ENCODE measurements around the gene GLI3.

GLI3 gene

GRCh38 chr7:42227541-42227935 lies 9.5 kb downstream of the GLI3 start:
- H3K4me3 ChIP-seq (ENCODE audit: insufficient read depth, low read depth, low read length, poor library complexity, severe bottlenecking): no peak overlapping the region
- DNase-seq: no peak
- H3K27ac ChIP-seq (ENCODE audit: insufficient read depth, low read length, poor library complexity, severe bottlenecking): no peak overlapping the region
- no peaks in the 10 kb centered on the region for H3K36me3 ChIP-seq (ENCODE audit: control insufficient read depth, insufficient read depth, low read length)
- H3K27me3 ChIP-seq (replicated peaks; ENCODE audit: control insufficient read depth, insufficient read depth, low read length, poor library complexity, severe bottlenecking): no peaks in the 10 kb centered on the region
- H3K9me3 ChIP-seq (ENCODE audit: control insufficient read depth, low read length): no peaks in the 10 kb centered on the region
- no peaks in the 10 kb centered on the region for H3K4me1 ChIP-seq (ENCODE audit: control insufficient read depth, insufficient read depth, low read length, poor library complexity, severe bottlenecking)

DNA sequence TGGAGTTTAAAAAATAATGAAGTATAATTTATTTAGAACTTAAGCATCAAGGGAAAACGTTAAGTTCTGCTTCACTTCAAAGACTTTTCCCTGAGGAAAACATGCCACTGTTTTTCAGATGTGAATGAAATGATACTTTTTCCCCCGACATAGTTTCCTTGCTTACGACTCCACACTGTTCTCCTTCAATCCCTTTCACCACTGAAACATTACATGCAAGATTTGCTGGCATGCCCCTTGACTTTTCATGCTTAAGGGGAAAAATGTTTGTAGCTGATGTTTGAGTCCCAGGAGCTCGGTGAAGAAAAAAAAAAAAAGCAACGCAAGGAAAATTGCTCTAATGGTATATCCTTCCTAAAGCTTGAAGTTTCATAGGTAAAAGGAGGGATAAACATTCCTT lies 10.0 kb downstream of the GLI3 start:
- Histone ChIP-seq H3K9me3 (ENCODE audit: control insufficient read depth, low read length) (no peaks in the 10 kb centered on the region), H3K4me3 (ENCODE audit: insufficient read depth, low read depth, low read length, poor library complexity, severe bottlenecking) (no peak overlapping the region), H3K27me3 (replicated peaks; ENCODE audit: control insufficient read depth, insufficient read depth, low read length, poor library complexity, severe bottlenecking) (no peaks in the 10 kb centered on the region), H3K27ac (ENCODE audit: insufficient read depth, low read length, poor library complexity, severe bottlenecking) (no peak overlapping the region), H3K4me1 (ENCODE audit: control insufficient read depth, insufficient read depth, low read length, poor library complexity, severe bottlenecking) (no peaks in the 10 kb centered on the region), H3K36me3 (ENCODE audit: control insufficient read depth, insufficient read depth, low read length) (no peaks in the 10 kb centered on the region)
- DNase-seq: no peak

DNA sequence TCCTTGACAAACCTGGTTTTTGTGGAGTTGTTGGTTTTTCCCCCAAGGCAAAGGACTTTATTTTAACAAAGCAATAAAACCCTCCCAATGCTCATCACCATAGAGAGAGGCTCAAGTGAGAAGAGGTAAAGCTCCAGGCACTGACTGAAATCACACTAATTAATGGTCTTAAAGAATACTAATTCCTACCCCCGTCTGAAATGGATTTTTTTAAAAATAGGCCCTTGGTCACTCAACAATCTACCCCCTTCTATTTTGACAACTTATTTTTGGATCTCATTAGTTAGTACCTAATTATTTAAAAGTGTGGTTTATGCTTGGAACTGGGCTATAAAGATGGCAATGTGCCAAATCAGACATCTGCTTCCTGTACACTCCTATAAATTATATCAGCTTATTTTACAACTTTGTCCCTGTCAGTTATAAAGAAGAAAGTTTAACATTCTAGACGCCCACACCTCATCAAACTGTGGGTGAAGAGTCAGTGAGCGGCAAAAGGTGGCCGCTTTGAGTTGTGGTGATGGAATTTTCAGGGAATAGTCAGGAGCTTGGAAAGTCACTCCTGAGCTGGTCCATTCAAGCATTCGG lies 10.6 kb downstream of the GLI3 start:
- Histone ChIP-seq H3K27me3 (replicated peaks; ENCODE audit: control insufficient read depth, insufficient read depth, low read length, poor library complexity, severe bottlenecking) (no peaks in the 10 kb centered on the region), H3K4me1 (ENCODE audit: control insufficient read depth, insufficient read depth, low read length, poor library complexity, severe bottlenecking) (no peaks in the 10 kb centered on the region)
- DNase-seq: no peak

GRCh38 chr7:42224391-42225003 lies 12.5 kb downstream of the GLI3 start:
- Histone ChIP-seq H3K27ac (ENCODE audit: insufficient read depth, low read length, poor library complexity, severe bottlenecking) (no peak overlapping the region), H3K36me3 (ENCODE audit: control insufficient read depth, insufficient read depth, low read length) (no peaks in the 10 kb centered on the region), H3K4me3 (ENCODE audit: insufficient read depth, low read depth, low read length, poor library complexity, severe bottlenecking) (no peak overlapping the region), H3K9me3 (ENCODE audit: control insufficient read depth, low read length) (no peaks in the 10 kb centered on the region), H3K27me3 (replicated peaks; ENCODE audit: control insufficient read depth, insufficient read depth, low read length, poor library complexity, severe bottlenecking) (no peaks in the 10 kb centered on the region), H3K4me1 (ENCODE audit: control insufficient read depth, insufficient read depth, low read length, poor library complexity, severe bottlenecking) (no peaks in the 10 kb centered on the region)
- DNase-seq: no peak

More for the DNA sequence above, 10.6 kb downstream of the GLI3 start:
- H3K9me3 ChIP-seq (ENCODE audit: control insufficient read depth, low read length): no peaks in the 10 kb centered on the region
- no peak overlapping the region for H3K27ac ChIP-seq (ENCODE audit: insufficient read depth, low read length, poor library complexity, severe bottlenecking)
- no peak overlapping the region for H3K4me3 ChIP-seq (ENCODE audit: insufficient read depth, low read depth, low read length, poor library complexity, severe bottlenecking)
- no peaks in the 10 kb centered on the region for H3K36me3 ChIP-seq (ENCODE audit: control insufficient read depth, insufficient read depth, low read length)

DNA sequence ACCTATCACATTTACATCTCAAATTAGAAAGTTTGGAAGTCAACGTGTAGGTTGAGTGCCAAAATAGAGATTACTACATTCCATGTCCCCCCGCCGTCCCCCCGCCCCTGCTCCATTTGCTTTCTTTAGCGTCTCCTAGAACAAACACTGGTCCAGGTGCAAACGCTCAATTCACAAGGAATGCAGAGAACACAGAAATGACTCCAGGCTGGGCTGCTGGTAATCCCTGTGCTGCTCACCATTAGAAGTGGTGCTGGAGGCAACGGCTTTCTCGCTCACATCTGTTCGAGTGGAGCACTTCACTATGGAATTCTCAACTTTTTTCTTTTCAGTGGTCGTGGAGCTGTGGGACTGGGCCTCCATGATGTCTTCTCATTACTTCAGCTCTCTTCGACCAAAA lies 14.1 kb downstream of the GLI3 start:
- H3K27me3 ChIP-seq (replicated peaks; ENCODE audit: control insufficient read depth, insufficient read depth, low read length, poor library complexity, severe bottlenecking): no peaks in the 10 kb centered on the region
- no peak for DNase-seq
- no peak overlapping the region for H3K4me3 ChIP-seq (ENCODE audit: insufficient read depth, low read depth, low read length, poor library complexity, severe bottlenecking)
- no peak overlapping the region for H3K27ac ChIP-seq (ENCODE audit: insufficient read depth, low read length, poor library complexity, severe bottlenecking)
- no peaks in the 10 kb centered on the region for H3K4me1 ChIP-seq (ENCODE audit: control insufficient read depth, insufficient read depth, low read length, poor library complexity, severe bottlenecking)
- H3K9me3 ChIP-seq (ENCODE audit: control insufficient read depth, low read length): no peaks in the 10 kb centered on the region
- H3K36me3 ChIP-seq (ENCODE audit: control insufficient read depth, insufficient read depth, low read length): no peaks in the 10 kb centered on the region

DNA sequence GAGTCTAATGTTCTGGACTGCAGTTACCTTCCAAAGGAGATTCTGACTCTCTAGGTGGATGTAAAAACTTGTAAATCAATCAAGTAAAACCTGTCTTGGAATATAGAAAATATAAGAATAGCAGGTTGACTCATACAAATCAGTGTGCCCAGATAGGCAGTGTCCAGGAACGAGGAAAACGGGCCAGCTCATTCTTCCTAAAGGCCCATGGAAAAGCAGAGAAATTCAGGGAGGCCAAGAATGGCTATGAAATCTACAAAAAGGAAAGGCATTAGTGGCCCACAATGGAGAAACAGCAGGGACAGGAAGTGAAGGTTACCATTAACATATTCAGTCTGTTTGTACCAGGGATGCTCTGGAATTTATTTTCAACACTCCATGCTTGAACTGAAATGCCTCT lies 14.9 kb downstream of the GLI3 start:
- Histone ChIP-seq H3K27ac (ENCODE audit: insufficient read depth, low read length, poor library complexity, severe bottlenecking) (no peak overlapping the region), H3K4me1 (ENCODE audit: control insufficient read depth, insufficient read depth, low read length, poor library complexity, severe bottlenecking) (no peaks in the 10 kb centered on the region)
- no peak for DNase-seq

DNA sequence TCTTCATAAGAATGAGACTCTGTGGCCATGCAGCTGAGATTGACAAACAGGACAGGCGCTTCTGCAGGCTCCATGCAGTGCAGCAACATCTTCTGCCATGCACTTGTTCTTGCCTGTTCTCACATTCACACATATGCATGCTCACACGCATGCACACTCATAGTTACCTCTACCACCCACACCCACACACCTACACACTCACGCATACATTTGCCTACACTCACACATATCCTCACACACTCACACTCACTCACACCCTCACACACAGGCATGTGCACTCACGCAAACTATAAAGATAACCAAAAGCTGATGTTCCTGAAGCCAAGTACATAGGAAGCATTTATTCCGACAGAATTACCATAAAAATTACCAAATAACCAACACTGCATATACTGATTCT lies 15.7 kb downstream of the GLI3 start:
- H3K36me3 ChIP-seq (ENCODE audit: control insufficient read depth, insufficient read depth, low read length): no peaks in the 10 kb centered on the region
- H3K9me3 ChIP-seq (ENCODE audit: control insufficient read depth, low read length): no peaks in the 10 kb centered on the region
- DNase-seq: no peak
- no peaks in the 10 kb centered on the region for H3K27me3 ChIP-seq (replicated peaks; ENCODE audit: control insufficient read depth, insufficient read depth, low read length, poor library complexity, severe bottlenecking)
- no peak overlapping the region for H3K27ac ChIP-seq (ENCODE audit: insufficient read depth, low read length, poor library complexity, severe bottlenecking)
- H3K4me3 ChIP-seq (ENCODE audit: insufficient read depth, low read depth, low read length, poor library complexity, severe bottlenecking): no peak overlapping the region
- no peaks in the 10 kb centered on the region for H3K4me1 ChIP-seq (ENCODE audit: control insufficient read depth, insufficient read depth, low read length, poor library complexity, severe bottlenecking)

More for the DNA sequence above, 14.9 kb downstream of the GLI3 start:
- H3K27me3 ChIP-seq (replicated peaks; ENCODE audit: control insufficient read depth, insufficient read depth, low read length, poor library complexity, severe bottlenecking): no peaks in the 10 kb centered on the region
- H3K4me3 ChIP-seq (ENCODE audit: insufficient read depth, low read depth, low read length, poor library complexity, severe bottlenecking): no peak overlapping the region
- H3K9me3 ChIP-seq (ENCODE audit: control insufficient read depth, low read length): no peaks in the 10 kb centered on the region
- no peaks in the 10 kb centered on the region for H3K36me3 ChIP-seq (ENCODE audit: control insufficient read depth, insufficient read depth, low read length)

DNA sequence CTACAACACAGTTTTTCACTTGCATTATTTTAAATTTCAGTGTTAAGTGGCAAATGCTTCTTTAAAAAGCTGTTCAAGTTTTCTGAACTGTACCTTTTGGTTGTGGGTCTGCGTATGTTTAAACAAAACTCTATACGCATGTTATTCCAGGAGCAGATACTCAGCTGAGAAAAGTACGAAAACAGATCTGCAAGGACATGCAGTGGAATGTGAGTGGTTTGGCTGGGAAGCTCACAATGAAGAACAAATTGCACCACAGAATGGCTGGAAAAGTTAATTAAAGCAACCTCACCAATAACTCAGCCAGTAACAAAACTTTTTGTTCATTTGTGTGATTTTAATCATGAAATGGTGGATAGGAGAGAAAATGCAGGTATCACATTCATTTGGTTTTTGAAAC lies 17.6 kb downstream of the GLI3 start:
- no peak for DNase-seq
- Histone ChIP-seq H3K4me1 (ENCODE audit: control insufficient read depth, insufficient read depth, low read length, poor library complexity, severe bottlenecking) (no peaks in the 10 kb centered on the region), H3K4me3 (ENCODE audit: insufficient read depth, low read depth, low read length, poor library complexity, severe bottlenecking) (no peak overlapping the region), H3K36me3 (ENCODE audit: control insufficient read depth, insufficient read depth, low read length) (no peaks in the 10 kb centered on the region), H3K9me3 (ENCODE audit: control insufficient read depth, low read length) (no peaks in the 10 kb centered on the region), H3K27ac (ENCODE audit: insufficient read depth, low read length, poor library complexity, severe bottlenecking) (no peak overlapping the region), H3K27me3 (replicated peaks; ENCODE audit: control insufficient read depth, insufficient read depth, low read length, poor library complexity, severe bottlenecking) (no peaks in the 10 kb centered on the region)

- Histone ChIP-seq H3K4me1 (ENCODE audit: control insufficient read depth, insufficient read depth, low read length, poor library complexity, severe bottlenecking) (no peaks in the 10 kb centered on the region), H3K4me3 (ENCODE audit: insufficient read depth, low read depth, low read length, poor library complexity, severe bottlenecking) (no peak overlapping the region), H3K36me3 (ENCODE audit: control insufficient read depth, insufficient read depth, low read length) (no peaks in the 10 kb centered on the region), H3K27me3 (replicated peaks; ENCODE audit: control insufficient read depth, insufficient read depth, low read length, poor library complexity, severe bottlenecking) (no peaks in the 10 kb centered on the region), H3K9me3 (ENCODE audit: control insufficient read depth, low read length) (no peaks in the 10 kb centered on the region), H3K27ac (ENCODE audit: insufficient read depth, low read length, poor library complexity, severe bottlenecking) (no peak overlapping the region)
- no peak for DNase-seq
Observed at GRCh38 chr7:42218248-42218647, 18.8 kb downstream of the GLI3 start.

- Histone ChIP-seq H3K27me3 (replicated peaks; ENCODE audit: control insufficient read depth, insufficient read depth, low read length, poor library complexity, severe bottlenecking) (no peaks in the 10 kb centered on the region), H3K9me3 (ENCODE audit: control insufficient read depth, low read length) (no peaks in the 10 kb centered on the region), H3K4me3 (ENCODE audit: insufficient read depth, low read depth, low read length, poor library complexity, severe bottlenecking) (no peak overlapping the region), H3K4me1 (ENCODE audit: control insufficient read depth, insufficient read depth, low read length, poor library complexity, severe bottlenecking) (no peaks in the 10 kb centered on the region), H3K36me3 (ENCODE audit: control insufficient read depth, insufficient read depth, low read length) (no peaks in the 10 kb centered on the region), H3K27ac (ENCODE audit: insufficient read depth, low read length, poor library complexity, severe bottlenecking) (no peak overlapping the region)
- DNase-seq: no peak
Observed at GRCh38 chr7:42217548-42217947, 19.5 kb downstream of the GLI3 start.
